ENCODE measurements around the gene SLC29A3.
A peak's percentile ranks its signal among the peaks of the same experiment; 100 is the strongest.

Gene SLC29A3

DNA sequence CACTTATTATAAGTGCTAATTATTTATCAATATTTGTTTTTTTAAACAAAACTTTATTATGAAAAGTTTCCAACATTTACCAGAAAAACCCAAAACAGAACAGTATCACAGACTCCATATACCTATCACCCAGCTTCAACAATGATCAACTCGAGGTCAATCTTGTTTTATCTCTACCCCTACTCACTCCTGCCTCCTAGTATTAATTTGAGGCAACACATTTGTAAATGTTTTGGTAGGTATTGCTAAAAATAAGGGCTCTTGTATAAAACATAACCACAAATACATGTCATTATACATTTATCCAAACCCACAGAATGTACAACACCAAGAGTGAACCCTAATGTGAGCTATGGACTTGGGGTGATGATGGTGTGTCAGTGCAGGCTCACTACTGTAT, 61.8 kb downstream of the SLC29A3 start:
- TF ChIP-seq FOXP2 (optimal IDR thresholded peaks at IDR 0.05; ENCODE audit: borderline replicate concordance, extremely low read depth, extremely low read length, insufficient read depth) (no peak), POLR2AphosphoS5 (IDR thresholded peaks at IDR 0.05; ENCODE audit: low read depth, low read length) (no peak)

DNA sequence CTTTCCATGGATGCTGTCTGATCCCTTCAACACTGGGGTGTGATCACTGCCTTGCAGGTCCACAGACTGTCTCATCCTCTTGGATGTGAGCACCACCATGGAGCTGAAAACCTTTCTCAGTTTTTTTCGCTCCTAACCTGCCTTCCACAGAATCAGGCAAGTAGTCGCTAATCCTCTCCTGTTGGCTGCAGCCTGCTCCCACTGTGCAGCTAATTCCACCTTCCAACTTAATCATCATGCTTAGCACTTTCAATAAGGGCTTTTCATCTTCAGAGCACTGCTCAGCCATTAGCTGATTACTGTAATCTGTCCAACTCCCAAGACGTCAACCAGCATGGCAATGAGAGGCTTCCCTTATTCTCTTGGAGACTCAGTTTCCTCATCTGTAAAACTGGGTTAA, 62.6 kb downstream of the SLC29A3 start:
- TF ChIP-seq POLR2AphosphoS5 (IDR thresholded peaks at IDR 0.05; ENCODE audit: low read depth, low read length) = no peak
- TF ChIP-seq TAF1 (IDR thresholded peaks at IDR 0.05; ENCODE audit: borderline replicate concordance, insufficient read depth, low read length) = no peak
- no peak for TF ChIP-seq FOXP2 (optimal IDR thresholded peaks at IDR 0.05; ENCODE audit: borderline replicate concordance, extremely low read depth, extremely low read length, insufficient read depth)
- no peak for TF ChIP-seq SIN3A (IDR thresholded peaks at IDR 0.05; ENCODE audit: borderline replicate concordance, insufficient read depth, low read length)
- TF ChIP-seq, protein P1, sequence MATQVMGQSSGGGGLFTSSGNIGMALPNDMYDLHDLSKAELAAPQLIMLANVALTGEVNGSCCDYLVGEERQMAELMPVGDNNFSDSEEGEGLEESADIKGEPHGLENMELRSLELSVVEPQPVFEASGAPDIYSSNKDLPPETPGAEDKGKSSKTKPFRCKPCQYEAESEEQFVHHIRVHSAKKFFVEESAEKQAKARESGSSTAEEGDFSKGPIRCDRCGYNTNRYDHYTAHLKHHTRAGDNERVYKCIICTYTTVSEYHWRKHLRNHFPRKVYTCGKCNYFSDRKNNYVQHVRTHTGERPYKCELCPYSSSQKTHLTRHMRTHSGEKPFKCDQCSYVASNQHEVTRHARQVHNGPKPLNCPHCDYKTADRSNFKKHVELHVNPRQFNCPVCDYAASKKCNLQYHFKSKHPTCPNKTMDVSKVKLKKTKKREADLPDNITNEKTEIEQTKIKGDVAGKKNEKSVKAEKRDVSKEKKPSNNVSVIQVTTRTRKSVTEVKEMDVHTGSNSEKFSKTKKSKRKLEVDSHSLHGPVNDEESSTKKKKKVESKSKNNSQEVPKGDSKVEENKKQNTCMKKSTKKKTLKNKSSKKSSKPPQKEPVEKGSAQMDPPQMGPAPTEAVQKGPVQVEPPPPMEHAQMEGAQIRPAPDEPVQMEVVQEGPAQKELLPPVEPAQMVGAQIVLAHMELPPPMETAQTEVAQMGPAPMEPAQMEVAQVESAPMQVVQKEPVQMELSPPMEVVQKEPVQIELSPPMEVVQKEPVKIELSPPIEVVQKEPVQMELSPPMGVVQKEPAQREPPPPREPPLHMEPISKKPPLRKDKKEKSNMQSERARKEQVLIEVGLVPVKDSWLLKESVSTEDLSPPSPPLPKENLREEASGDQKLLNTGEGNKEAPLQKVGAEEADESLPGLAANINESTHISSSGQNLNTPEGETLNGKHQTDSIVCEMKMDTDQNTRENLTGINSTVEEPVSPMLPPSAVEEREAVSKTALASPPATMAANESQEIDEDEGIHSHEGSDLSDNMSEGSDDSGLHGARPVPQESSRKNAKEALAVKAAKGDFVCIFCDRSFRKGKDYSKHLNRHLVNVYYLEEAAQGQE (IDR thresholded peaks at IDR 0.05; ENCODE audit: insufficient read depth in 1 of 2, low read depth in 2 of 2, low read length in 2 of 2) = no peak

DNA sequence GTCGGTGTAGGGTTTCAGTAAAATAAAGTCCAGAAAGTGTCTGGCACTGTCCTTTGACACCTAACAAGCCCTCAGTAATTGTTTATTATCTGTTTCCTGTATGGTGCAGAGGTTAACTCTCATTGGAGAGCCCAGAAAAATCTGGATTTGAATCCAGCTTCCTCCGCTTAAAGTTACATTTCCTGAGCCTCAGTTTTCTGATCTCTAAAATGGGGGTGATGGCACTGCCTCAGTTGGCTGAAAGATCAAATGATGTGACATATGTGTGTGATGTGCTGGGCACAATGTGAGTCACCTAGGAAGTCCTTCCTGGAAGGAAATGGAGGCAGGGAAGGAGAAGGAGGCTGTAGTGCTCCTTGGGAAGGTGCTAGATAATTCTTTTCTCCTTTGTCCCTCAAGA, 63.0 kb downstream of the SLC29A3 start:
- no peak for TF ChIP-seq TAF1 (IDR thresholded peaks at IDR 0.05; ENCODE audit: borderline replicate concordance, insufficient read depth, low read length)
- TF ChIP-seq FOXP2 (optimal IDR thresholded peaks at IDR 0.05; ENCODE audit: borderline replicate concordance, extremely low read depth, extremely low read length, insufficient read depth) = no peak
- TF ChIP-seq, protein P1 (IDR thresholded peaks at IDR 0.05; ENCODE audit: insufficient read depth in 1 of 2, low read depth in 2 of 2, low read length in 2 of 2) = no peak
- TF ChIP-seq SIN3A (IDR thresholded peaks at IDR 0.05; ENCODE audit: borderline replicate concordance, insufficient read depth, low read length) = no peak
- no peak for TF ChIP-seq POLR2AphosphoS5 (IDR thresholded peaks at IDR 0.05; ENCODE audit: low read depth, low read length)

DNA sequence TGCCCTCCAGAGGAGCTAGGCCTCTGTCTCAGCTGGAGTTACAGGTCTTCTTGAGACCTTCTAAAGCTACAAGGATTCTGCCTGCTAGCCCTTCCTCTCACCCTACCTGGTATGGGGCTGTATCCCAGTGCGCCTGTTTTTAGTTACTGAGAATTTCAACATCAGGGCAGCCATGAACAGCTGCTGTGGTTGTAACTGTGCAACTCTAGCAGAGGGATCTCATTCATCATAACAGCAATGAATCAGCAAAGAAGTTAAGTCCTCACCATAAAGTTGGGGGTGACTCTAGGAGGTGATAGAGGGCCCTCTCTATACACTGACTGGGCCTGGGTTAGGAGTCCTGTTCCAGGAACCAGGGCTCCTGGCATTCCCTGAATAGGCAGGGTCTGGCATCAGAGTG, 63.7 kb downstream of the SLC29A3 start:
- no peak for TF ChIP-seq POLR2AphosphoS5 (IDR thresholded peaks at IDR 0.05; ENCODE audit: low read depth, low read length)
- TF ChIP-seq SIN3A (IDR thresholded peaks at IDR 0.05; ENCODE audit: borderline replicate concordance, insufficient read depth, low read length) = no peak
- no peak for TF ChIP-seq TAF1 (IDR thresholded peaks at IDR 0.05; ENCODE audit: borderline replicate concordance, insufficient read depth, low read length)
- TF ChIP-seq FOXP2 (optimal IDR thresholded peaks at IDR 0.05; ENCODE audit: borderline replicate concordance, extremely low read depth, extremely low read length, insufficient read depth) = no peak
- TF ChIP-seq, protein P1 (IDR thresholded peaks at IDR 0.05; ENCODE audit: insufficient read depth in 1 of 2, low read depth in 2 of 2, low read length in 2 of 2) = no peak

DNA sequence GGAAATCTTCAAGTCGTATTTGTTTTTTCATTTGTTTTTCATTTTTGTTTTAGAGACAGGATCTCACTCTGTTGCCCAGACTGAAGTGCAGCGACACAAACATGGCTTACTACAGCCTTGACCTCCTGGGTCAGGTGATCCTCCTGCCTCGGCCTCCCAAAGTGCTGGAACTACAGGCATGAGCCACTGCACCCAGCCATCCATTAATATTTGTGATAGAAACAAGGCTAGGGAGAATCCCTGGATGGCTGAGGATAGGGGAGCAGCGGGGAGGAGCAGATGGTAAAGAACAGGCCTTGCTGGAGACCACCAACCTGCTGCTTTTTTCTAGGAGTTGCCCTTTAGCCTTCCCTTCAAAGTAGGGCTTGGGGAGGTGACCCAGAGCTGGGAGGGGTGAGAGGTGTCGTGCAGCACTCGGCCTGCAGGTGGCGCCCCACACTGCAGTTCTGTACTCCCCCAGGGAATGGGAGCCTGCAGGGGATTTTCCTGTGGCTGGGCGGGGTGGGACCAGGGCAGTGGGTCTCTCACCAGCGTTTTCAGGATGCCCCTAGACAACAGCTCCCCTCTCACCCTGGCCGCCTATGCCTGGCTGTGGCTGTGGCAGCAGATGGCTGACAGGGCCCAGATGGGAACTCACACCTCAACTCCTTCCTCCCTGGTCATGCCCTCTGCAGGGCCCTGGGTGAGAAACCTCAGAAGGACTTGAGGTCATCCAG, 65.1 kb downstream of the SLC29A3 start:
- TF ChIP-seq TAF1 (IDR thresholded peaks at IDR 0.05; ENCODE audit: borderline replicate concordance, insufficient read depth, low read length) = no peak
- TF ChIP-seq FOXP2 (optimal IDR thresholded peaks at IDR 0.05; ENCODE audit: borderline replicate concordance, extremely low read depth, extremely low read length, insufficient read depth) = peak; percentile 14

DNA sequence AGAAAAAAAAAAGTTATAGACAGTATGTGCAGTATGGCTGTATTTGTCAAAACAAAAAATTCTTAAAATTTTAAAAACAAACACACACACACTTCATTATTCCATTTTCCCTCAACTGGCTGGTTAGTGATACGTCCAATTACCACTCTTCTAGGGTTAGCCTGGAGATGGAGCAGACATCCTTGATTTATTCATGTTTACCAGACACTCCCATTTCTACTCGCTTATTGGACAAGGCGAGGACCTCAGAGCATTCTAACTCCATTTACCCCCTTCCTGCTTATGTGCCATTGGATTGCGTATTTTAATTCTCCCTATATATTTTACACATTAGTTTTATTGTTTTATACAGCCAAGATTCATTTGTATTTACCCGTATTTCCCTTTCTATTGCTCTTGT, 69.1 kb downstream of the SLC29A3 start:
- TF ChIP-seq POLR2AphosphoS5 (IDR thresholded peaks at IDR 0.05; ENCODE audit: low read depth, low read length) = no peak
- no peak for TF ChIP-seq TAF1 (IDR thresholded peaks at IDR 0.05; ENCODE audit: borderline replicate concordance, insufficient read depth, low read length)
- TF ChIP-seq SIN3A (IDR thresholded peaks at IDR 0.05; ENCODE audit: borderline replicate concordance, insufficient read depth, low read length) = no peak
- no peak for TF ChIP-seq FOXP2 (optimal IDR thresholded peaks at IDR 0.05; ENCODE audit: borderline replicate concordance, extremely low read depth, extremely low read length, insufficient read depth)
- TF ChIP-seq, protein P1 (IDR thresholded peaks at IDR 0.05; ENCODE audit: insufficient read depth in 1 of 2, low read depth in 2 of 2, low read length in 2 of 2) = no peak

Data from PFSK-1 (cell line).